ENCODE data around the gene TIAL1.
"Not testable (repeated sequence)": the region's sequence is repeated elsewhere in the genome, so short reads cannot be mapped to it uniquely, and the experiment has no call there.

- TF ChIP-seq, protein P1, sequence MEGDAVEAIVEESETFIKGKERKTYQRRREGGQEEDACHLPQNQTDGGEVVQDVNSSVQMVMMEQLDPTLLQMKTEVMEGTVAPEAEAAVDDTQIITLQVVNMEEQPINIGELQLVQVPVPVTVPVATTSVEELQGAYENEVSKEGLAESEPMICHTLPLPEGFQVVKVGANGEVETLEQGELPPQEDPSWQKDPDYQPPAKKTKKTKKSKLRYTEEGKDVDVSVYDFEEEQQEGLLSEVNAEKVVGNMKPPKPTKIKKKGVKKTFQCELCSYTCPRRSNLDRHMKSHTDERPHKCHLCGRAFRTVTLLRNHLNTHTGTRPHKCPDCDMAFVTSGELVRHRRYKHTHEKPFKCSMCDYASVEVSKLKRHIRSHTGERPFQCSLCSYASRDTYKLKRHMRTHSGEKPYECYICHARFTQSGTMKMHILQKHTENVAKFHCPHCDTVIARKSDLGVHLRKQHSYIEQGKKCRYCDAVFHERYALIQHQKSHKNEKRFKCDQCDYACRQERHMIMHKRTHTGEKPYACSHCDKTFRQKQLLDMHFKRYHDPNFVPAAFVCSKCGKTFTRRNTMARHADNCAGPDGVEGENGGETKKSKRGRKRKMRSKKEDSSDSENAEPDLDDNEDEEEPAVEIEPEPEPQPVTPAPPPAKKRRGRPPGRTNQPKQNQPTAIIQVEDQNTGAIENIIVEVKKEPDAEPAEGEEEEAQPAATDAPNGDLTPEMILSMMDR (IDR thresholded peaks at IDR 0.05; ENCODE audit: insufficient read depth, low read length, poor library complexity, severe bottlenecking) = not testable (repeated sequence)
- not testable (repeated sequence) for TF ChIP-seq EZH2phosphoT487 (conservative IDR thresholded peaks at IDR 0.05; ENCODE audit: low read length)
Observed at GRCh38 chr10:119556081-119556480, 40.7 kb downstream of the TIAL1 start.
